Endothelial cell of umbilical vein (primary cell): ENCODE data around the gene SLITRK4. TPM values are rescaled to one million over a fixed set of nuclear protein-coding genes. Genes with fewer than 3 reads are reported as not detected.

ENCODE experiments used
- BruUV-seq: library from RNA; stranded (reverse); fragments of 400-500 nt; replicated peaks from 2 replicates; lab custom pipeline; 2021; lab: Mats Ljungman, UMichigan
- CTCF ChIA-PET: fragments of 300-600, 350-600 bp; sonication (Branson Sonifier 250); formaldehyde crosslinking; loops from one replicate; lab custom pipeline; 2021; ENCODE audit warnings: antibody characterized with exemption, inconsistent platforms; lab: Charles Lee
- POLR2A ChIA-PET: fragments of 300-600, 350-600 bp; sonication (Branson Sonifier 250); formaldehyde crosslinking; loops from one replicate; lab custom pipeline; 2021; ENCODE audit warnings: antibody characterized with exemption, inconsistent platforms; lab: Charles Lee
- DNase-seq: peaks from one replicate; pipeline ENCODE4 v3.0.0-alpha.2; 2011; ENCODE audit warnings: low read depth, low spot score
- FAIRE-seq: peaks from 2 replicates; lab custom pipeline; 2011; peaks lifted over from hg19 to GRCh38; lab: Jason Lieb, UNC
- H2AFZ ChIP-seq: 2 replicates; pipeline ENCODE4 v1.6.0; 2012; ENCODE audit warnings: low read depth, low read length, control low read depth, inconsistent platforms
- H3K27ac ChIP-seq: 2 replicates; pipeline ENCODE4 v1.5.1; 2011; ENCODE audit warnings: low read depth, mild to moderate bottlenecking, control low read depth, low read length, moderate library complexity; ENCODE audit not compliant: insufficient read depth
- H3K27me3 ChIP-seq, 2 experiments: 2 replicates each; pipeline versions ENCODE4 v1.6.0 to v1.6.1; 2011; ENCODE audit warnings: low read length in 2 of 2, mixed read lengths in 1 of 2; ENCODE audit not compliant: control insufficient read depth in 2 of 2, insufficient read depth in 2 of 2
- H3K36me3 ChIP-seq, 2 experiments: 2 replicates in 1 of 2; 3 replicates in 1 of 2; pipeline ENCODE4 v1.5.1; 2011; ENCODE audit warnings: low read length in 2 of 2, mild to moderate bottlenecking in 1 of 2, moderate library complexity in 1 of 2; ENCODE audit not compliant: control insufficient read depth in 2 of 2, insufficient read depth in 2 of 2; ENCODE audit errors: extremely low read depth in 1 of 2
- H3K4me1 ChIP-seq: 3 replicates; pipeline ENCODE4 v1.5.1; 2011; ENCODE audit warnings: mild to moderate bottlenecking, low read length; ENCODE audit not compliant: control insufficient read depth, insufficient read depth; ENCODE audit errors: extremely low read depth
- H3K4me2 ChIP-seq: 2 replicates; pipeline ENCODE4 v1.6.1; 2011; ENCODE audit warnings: low read length, control low read depth, mixed read lengths; ENCODE audit not compliant: insufficient read depth
- H3K4me3 ChIP-seq, 3 experiments: fragments of 200-600 bp in 1 of 3; sonication (generic), shearing (Covaris generic) in 1 of 3; replicated peaks in 1 of 3; 2 replicates each; pipeline ENCODE4 v1.5.1; 2011 to 2016; ENCODE audit warnings: control low read depth in 3 of 3, low read length in 3 of 3, mild to moderate bottlenecking in 2 of 3, inconsistent platforms in 1 of 3, low read depth in 1 of 3, moderate library complexity in 1 of 3; ENCODE audit not compliant: insufficient read depth in 1 of 3
- H3K79me2 ChIP-seq: 2 replicates; pipeline ENCODE4 v1.6.0; 2012; ENCODE audit warnings: low read length, inconsistent platforms; ENCODE audit not compliant: control insufficient read depth, insufficient read depth
- H3K9ac ChIP-seq: replicated peaks from 2 replicates; pipeline ENCODE3; 2011; ENCODE audit warnings: low read length, control low read depth; ENCODE audit not compliant: insufficient read depth; ENCODE audit errors: extremely low read depth
- H3K9me1 ChIP-seq: replicated peaks from 3 replicates; pipeline ENCODE4 v1.6.0; 2011; ENCODE audit warnings: mild to moderate bottlenecking, low read length; ENCODE audit not compliant: control insufficient read depth, insufficient read depth; ENCODE audit errors: extremely low read depth
- H3K9me3 ChIP-seq: replicated peaks from 2 replicates; pipeline ENCODE4 v1.5.1; 2012; ENCODE audit warnings: low read length, inconsistent platforms; ENCODE audit not compliant: control insufficient read depth, insufficient read depth
- H4K20me1 ChIP-seq: replicated peaks from 2 replicates; pipeline ENCODE3; 2011; ENCODE audit warnings: mild to moderate bottlenecking, low read length; ENCODE audit not compliant: control insufficient read depth, insufficient read depth; ENCODE audit errors: extremely low read depth
- EZH2 ChIP-seq: IDR thresholded peaks from 2 replicates; pipeline ENCODE4 v1.6.1; 2012; ENCODE audit warnings: borderline replicate concordance, low read depth, mild to moderate bottlenecking, moderate library complexity, low read length, inconsistent platforms; ENCODE audit not compliant: severe bottlenecking
- FOS ChIP-seq: IDR thresholded peaks from 2 replicates; pipeline ENCODE4 v1.6.1; 2011; ENCODE audit warnings: mild to moderate bottlenecking, low read length, moderate library complexity, borderline replicate concordance; ENCODE audit not compliant: insufficient read depth
- GATA2 ChIP-seq: IDR thresholded peaks from 2 replicates; pipeline ENCODE4 v1.7.0; 2011; ENCODE audit warnings: low read depth, mild to moderate bottlenecking, moderate library complexity, mixed read lengths, low read length; ENCODE audit not compliant: insufficient read length, insufficient read depth
- JUN ChIP-seq: IDR thresholded peaks from 2 replicates; pipeline ENCODE4 v1.6.1; 2011; ENCODE audit warnings: borderline replicate concordance, low read depth; ENCODE audit not compliant: insufficient read length, insufficient read depth
- MYC ChIP-seq: IDR thresholded peaks from one replicate; pipeline ENCODE4 v1.6.1; 2011; ENCODE audit warnings: mild to moderate bottlenecking, low read depth, low read length
- POLR2A ChIP-seq: IDR thresholded peaks from 2 replicates; pipeline ENCODE4 v1.6.1; 2012; ENCODE audit warnings: low read depth, mild to moderate bottlenecking, control low read depth, low read length
- POLR2AphosphoS5 ChIP-seq: IDR thresholded peaks from 2 replicates; pipeline ENCODE4 v1.6.1; 2012; ENCODE audit warnings: low read depth, mild to moderate bottlenecking, control low read depth, low read length, moderate library complexity; ENCODE audit not compliant: insufficient read depth
- dilution Hi-C: fragments of 300-500 bp; cut with MboI; formaldehyde crosslinking; loops from one replicate; pipeline ENCODE4 v1.15.0; 2019; ENCODE audit warnings: low sequenced_read_pairs; ENCODE audit not compliant: extremely low pct_ligation_motif_present
- intact Hi-C: fragments of 100-400 bp; cut with micrococcal nuclease; formaldehyde crosslinking; loops from one replicate; pipeline ENCODE4 v1.10.0; 2022
- polyA plus RNA-seq, 4 experiments: library from polyadenylated mRNA; depleted of rRNA in 3 of 4; stranded (reverse) in 3 of 4; unstranded in 1 of 4; fragments of >200 nt; gene quantifications; 2 replicates each; pipeline versions ENCODE4 v1.2.1 to v1.2.3, GENCODE V29; 2011 to 2012; ENCODE audit warnings: missing spikeins in 1 of 4
- total RNA-seq: library from RNA; stranded (reverse); gene quantifications from 2 replicates; pipeline ENCODE4 v1.2.3, GENCODE V29; 2021
- TF ChIP-seq, protein P1 (sequence below): IDR thresholded peaks from 2 replicates; pipeline ENCODE4 v1.6.1; 2011; ENCODE audit not compliant: insufficient read depth, insufficient read length
- TF ChIP-seq, protein P2 (sequence below), 2 donors: IDR thresholded peaks; 1 replicate in 1 of 2; 2 replicates in 1 of 2; pipeline ENCODE4 v1.5.1; 2011; ENCODE audit warnings: low read length in 2 of 2, mild to moderate bottlenecking in 2 of 2, moderate library complexity in 2 of 2, control low read depth in 1 of 2, inconsistent platforms in 1 of 2, low read depth in 1 of 2; ENCODE audit not compliant: insufficient read depth in 1 of 2; ENCODE audit errors: extremely low read depth in 1 of 2

SLITRK4 gene
- total and polyA plus RNA-seq, 2 donors (not counting 3 experiments of a cell fraction or from before 2014, with no cell fraction given) = 0.04 to 0.77 TPM

DNA sequence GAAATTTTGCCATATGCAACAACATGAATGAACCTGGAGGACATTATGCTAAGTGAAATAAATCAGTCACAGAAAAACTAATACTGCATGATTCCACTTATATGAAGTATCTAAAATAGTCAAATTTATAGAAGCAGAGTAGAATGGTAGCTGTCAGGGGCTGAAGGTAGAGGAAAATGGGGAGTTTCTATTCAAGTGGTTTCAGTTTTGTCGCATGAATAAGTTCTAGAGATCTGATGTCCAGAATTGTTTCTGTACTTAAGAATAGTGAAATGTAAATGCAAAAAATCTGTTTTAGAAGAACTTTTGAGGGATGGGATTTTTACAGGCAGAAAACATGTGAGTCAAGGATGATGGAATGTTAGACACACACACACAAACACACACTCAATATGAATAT is 34.1 kb downstream of the SLITRK4 start:
- CTCF ChIA-PET = no interaction called here
- TF ChIP-seq MYC (no peak), FOS (no peak), POLR2A (no peak), GATA2 (no peak), POLR2AphosphoS5 (no peak)

DNA sequence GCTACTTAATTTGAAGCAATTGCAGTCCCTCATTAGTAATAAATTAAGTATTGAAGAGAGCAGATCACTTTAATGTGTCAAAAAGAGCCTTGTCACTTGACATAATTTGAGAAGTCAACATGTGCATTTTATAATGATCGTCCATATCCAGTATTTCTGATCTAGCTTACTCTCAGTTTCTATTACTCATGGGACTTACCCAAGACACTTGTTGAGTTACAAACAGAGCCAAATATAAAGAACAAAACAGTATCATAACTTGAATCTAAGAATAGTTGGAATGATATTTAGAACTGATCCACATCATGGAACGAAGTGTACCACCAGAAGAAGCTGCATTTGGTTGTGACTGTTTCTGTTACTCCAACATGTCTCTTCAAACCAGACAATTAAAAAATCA is 54.7 kb downstream of the SLITRK4 start:
- CTCF ChIA-PET = no interaction called here
- no peak for FAIRE-seq
- no peak overlapping the region for H2AFZ ChIP-seq
- H3K27ac ChIP-seq = no peak overlapping the region
- dilution Hi-C loops (no loop called here), intact Hi-C loops (no loop called here)
- H3K27me3 ChIP-seq = no peaks in the 10 kb centered on the region
- no peak overlapping the region for H3K4me3 ChIP-seq
- H3K9ac ChIP-seq = no peak overlapping the region
- H3K4me2 ChIP-seq = no peak overlapping the region
- no peaks in the 10 kb centered on the region for H3K36me3 ChIP-seq
- H3K9me3 ChIP-seq = no peaks in the 10 kb centered on the region
- no peaks in the 10 kb centered on the region for H3K4me1 ChIP-seq
- no peak for TF ChIP-seq GATA2
- no peak for TF ChIP-seq EZH2
- no peak for TF ChIP-seq MYC
- TF ChIP-seq, protein P1, sequence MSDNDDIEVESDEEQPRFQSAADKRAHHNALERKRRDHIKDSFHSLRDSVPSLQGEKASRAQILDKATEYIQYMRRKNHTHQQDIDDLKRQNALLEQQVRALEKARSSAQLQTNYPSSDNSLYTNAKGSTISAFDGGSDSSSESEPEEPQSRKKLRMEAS = no peak
- TF ChIP-seq POLR2A = no peak
- TF ChIP-seq, protein P2, sequence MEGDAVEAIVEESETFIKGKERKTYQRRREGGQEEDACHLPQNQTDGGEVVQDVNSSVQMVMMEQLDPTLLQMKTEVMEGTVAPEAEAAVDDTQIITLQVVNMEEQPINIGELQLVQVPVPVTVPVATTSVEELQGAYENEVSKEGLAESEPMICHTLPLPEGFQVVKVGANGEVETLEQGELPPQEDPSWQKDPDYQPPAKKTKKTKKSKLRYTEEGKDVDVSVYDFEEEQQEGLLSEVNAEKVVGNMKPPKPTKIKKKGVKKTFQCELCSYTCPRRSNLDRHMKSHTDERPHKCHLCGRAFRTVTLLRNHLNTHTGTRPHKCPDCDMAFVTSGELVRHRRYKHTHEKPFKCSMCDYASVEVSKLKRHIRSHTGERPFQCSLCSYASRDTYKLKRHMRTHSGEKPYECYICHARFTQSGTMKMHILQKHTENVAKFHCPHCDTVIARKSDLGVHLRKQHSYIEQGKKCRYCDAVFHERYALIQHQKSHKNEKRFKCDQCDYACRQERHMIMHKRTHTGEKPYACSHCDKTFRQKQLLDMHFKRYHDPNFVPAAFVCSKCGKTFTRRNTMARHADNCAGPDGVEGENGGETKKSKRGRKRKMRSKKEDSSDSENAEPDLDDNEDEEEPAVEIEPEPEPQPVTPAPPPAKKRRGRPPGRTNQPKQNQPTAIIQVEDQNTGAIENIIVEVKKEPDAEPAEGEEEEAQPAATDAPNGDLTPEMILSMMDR (IDR thresholded peaks at IDR 0.05; ENCODE audit: extremely low read depth in 1 of 2, insufficient read depth in 1 of 2, low read depth in 1 of 2, low read length in 2 of 2) = no peak
- no peak for TF ChIP-seq JUN
- TF ChIP-seq FOS = no peak
- no peak for TF ChIP-seq POLR2AphosphoS5
- H3K79me2 ChIP-seq = no peaks in the 10 kb centered on the region
- BruUV-seq = no TSS peak
- DNase-seq = no peak
- POLR2A ChIA-PET = no interaction called here
- no peaks in the 10 kb centered on the region for H3K9me1 ChIP-seq
- no peaks in the 10 kb centered on the region for H4K20me1 ChIP-seq

More for the DNA sequence above, 34.1 kb downstream of the SLITRK4 start:
- H3K36me3 ChIP-seq = no peaks in the 10 kb centered on the region
- FAIRE-seq (no peak), DNase-seq (no peak)
- dilution Hi-C loops = no loop called here
- no peaks in the 10 kb centered on the region for H3K27me3 ChIP-seq
- no TSS peak for BruUV-seq
- H3K9me3 ChIP-seq = no peaks in the 10 kb centered on the region
- intact Hi-C loops = no loop called here
- H3K4me1 ChIP-seq = no peaks in the 10 kb centered on the region
- H2AFZ ChIP-seq = no peak overlapping the region
- H3K4me3 ChIP-seq = no peak overlapping the region
- POLR2A ChIA-PET = no interaction called here
- no peak overlapping the region for H3K4me2 ChIP-seq
- no peak overlapping the region for H3K9ac ChIP-seq
- no peaks in the 10 kb centered on the region for H3K79me2 ChIP-seq
- no peak overlapping the region for H3K27ac ChIP-seq
- no peaks in the 10 kb centered on the region for H4K20me1 ChIP-seq
- H3K9me1 ChIP-seq = no peaks in the 10 kb centered on the region
